ENCODE measurements around the gene OR2L5. TPM values are rescaled to one million over a fixed set of nuclear protein-coding genes. Genes with fewer than 3 reads are reported as not detected.

Gene OR2L5
- not detected in 2 replicates for polyA plus RNA-seq

DNA sequence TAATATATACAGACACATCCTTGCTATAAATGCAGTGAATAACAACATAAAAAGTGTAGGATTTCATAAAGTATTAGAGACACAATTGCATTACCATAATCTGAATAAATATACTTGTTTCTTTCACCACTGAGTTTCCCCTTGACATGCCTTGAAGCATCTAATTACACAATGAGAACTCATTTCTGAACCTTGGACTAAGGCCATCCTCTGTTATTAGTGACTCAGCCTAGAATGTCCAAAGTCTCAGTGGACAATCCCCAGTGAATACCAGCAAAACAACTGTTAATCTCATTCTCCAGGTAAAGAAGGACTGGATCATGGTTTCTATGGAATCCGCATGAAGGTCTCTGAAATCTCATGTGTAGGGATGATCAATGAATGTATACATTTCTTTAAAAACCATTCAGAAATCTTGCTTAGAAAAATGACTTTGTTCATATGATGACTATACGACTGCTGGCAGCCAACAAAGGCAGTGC is at the start of gene OR2L5:
OR2L5 (plus strand) TSS at position 432 of the 482 bp plus-strand sequence. CDS start 8,288 bp downstream, outside the sequence.

GRCh38 chr1:247964933-247965332 is 48.5 kb upstream of the OR2L5 start, which contains the start of gene OR2AK2:
OR2AK2 (plus strand) TSS chr1:247965233; CDS start chr1:247965377, 144 bp downstream.

DNA sequence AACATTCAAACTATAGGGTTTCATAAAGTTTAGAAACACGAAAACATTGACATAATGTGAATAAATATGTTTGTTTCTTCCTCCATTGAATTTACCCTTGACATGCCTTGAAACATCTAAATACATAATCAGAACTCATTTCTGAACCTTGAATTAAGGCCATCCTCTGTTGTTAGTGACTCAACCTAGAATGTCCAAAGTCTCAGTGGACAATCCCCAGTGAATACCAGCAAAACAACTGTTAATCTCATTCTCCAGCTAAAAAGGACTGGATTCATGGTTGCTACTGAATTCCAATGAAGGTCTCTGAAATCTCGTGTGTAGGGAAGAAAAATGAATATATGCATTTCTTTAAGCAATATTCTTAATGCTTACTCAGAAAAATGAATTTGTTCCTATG is 16.3 kb downstream of the OR2L5 start, which contains the start of gene OR2L2:
OR2L2 (plus strand) TSS at position 301 of the 400 bp plus-strand sequence. CDS start 8,198 bp downstream, outside the sequence.

DNA sequence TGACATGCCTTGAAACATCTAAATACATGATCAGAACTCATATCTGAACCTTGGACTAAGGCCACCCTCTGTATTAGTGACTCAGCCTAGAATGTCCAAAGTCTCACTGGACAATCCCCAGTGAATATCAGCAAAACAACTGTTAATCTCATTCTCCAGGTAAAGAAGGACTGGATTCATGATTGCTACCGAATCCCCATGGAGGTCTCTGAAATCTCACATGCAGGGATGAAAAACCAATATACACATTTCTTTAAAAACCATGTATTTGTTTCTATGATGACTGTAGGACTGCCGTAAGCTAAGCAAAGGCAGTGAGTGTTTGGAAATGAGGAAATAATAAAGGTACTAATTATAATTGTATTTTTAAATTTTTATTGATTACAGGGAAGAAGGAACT is 33.1 kb downstream of the OR2L5 start, which contains the start of gene OR2L3:
OR2L3 (plus strand) TSS at position 301 of the 400 bp plus-strand sequence. CDS start 13,846 bp downstream, outside the sequence.

Other genes with a start within 250 kb of the OR2L5 start
- not detected in 2 replicates for gene OR14A16, start 189.5 kb upstream of the OR2L5 start, polyA plus RNA-seq
- not detected in 2 replicates for gene OR11L1, start 171.8 kb upstream of the OR2L5 start, polyA plus RNA-seq
- gene TRIM58, start 156.5 kb upstream of the OR2L5 start, polyA plus RNA-seq, result not detected in 2 replicates
- not detected in 2 replicates for gene OR2W3, start 118.1 kb upstream of the OR2L5 start, polyA plus RNA-seq
- gene OR2T8, start 93.4 kb upstream of the OR2L5 start, polyA plus RNA-seq, result not detected in 2 replicates
- 0.12 TPM in 1 of 2 replicates, not detected in the other for gene OR2AJ1, start 88.8 kb upstream of the OR2L5 start, polyA plus RNA-seq
- not detected in 2 replicates for gene OR2L8, start 64.8 kb upstream of the OR2L5 start, polyA plus RNA-seq
- gene OR2AK2, start 48.4 kb upstream of the OR2L5 start, polyA plus RNA-seq, result not detected in 2 replicates
- 0.21 TPM in 1 of 2 replicates, not detected in the other for gene OR2L2, start 16.4 kb downstream of the OR2L5 start, polyA plus RNA-seq
- gene OR2L3, start 33.2 kb downstream of the OR2L5 start, polyA plus RNA-seq, result not detected in 2 replicates
- 0.48 and 3.1 TPM in 2 replicates for gene OR2L13, start 81.5 kb downstream of the OR2L5 start, polyA plus RNA-seq
- gene OR2M5, start 131.5 kb downstream of the OR2L5 start, polyA plus RNA-seq, result not detected in 2 replicates
- not detected in 2 replicates for gene OR2M2, start 161.2 kb downstream of the OR2L5 start, polyA plus RNA-seq
- gene OR2M3, start 183.6 kb downstream of the OR2L5 start, polyA plus RNA-seq, result not detected in 2 replicates
- gene OR2M4, start 217.8 kb downstream of the OR2L5 start, polyA plus RNA-seq, result not detected in 2 replicates

Measured in Purkinje cell (primary cell).